ENCODE measurements around the gene HDAC4. TPM values are rescaled to one million over a fixed set of nuclear protein-coding genes. Genes with fewer than 3 reads are reported as not detected.

The HDAC4 gene
- total RNA-seq, 2 experiments from 2014 or later: 22.6 to 24.5 TPM

- Mint-ChIP-seq H3K4me3 (no peak overlapping the region), H3K27ac (no peak overlapping the region), H3K9me3 (peaks cover 2% of the 10 kb centered on the region), H3K4me1 (ENCODE audit: low read depth) (peaks cover 22% of the 10 kb centered on the region), H3K36me3 (ENCODE audit: low read depth) (peaks cover 6% of the 10 kb centered on the region), H3K27me3 (no peaks in the 10 kb centered on the region)
- CTCF ChIA-PET: interaction anchor here (0.5 kb wide), 1 partner anchor 1200 kb away, joined by 3 read pairs; no protein-coding TSS in a partner anchor
- ATAC-seq: no peak
- intact Hi-C loops (cut with micrococcal nuclease): no loop called here
- POLR2A ChIA-PET: interaction anchor here (0.9 kb wide), 1 partner anchor 38 kb away, joined by 3 read pairs; no protein-coding TSS in a partner anchor
- no peak for DNase-seq
- TF ChIP-seq CTCF (IDR thresholded peaks at IDR 0.05): no peak
These were observed 40.2 kb downstream of the HDAC4 start for GRCh38 chr2:239360421-239361310.

DNA sequence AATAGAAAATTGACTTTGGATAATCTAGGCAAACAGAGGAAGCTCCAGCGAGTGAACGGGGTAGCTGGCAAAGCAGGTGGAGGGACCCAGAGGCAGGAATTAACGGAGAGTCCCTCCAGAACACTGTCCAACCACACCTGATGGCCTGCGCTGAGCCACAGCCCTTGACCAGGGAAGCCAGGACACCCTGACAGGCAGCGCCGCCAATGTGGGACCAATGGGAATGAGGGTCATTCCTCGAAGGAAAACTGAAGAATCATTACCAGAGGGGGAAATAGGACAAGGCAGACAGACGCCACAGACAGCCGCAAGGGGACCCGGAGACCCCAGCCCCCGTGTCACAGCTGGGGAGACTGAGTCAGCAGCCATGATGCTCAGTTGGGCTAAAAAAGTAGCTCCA, 40.8 kb downstream of the HDAC4 start:
- H3K4me1 Mint-ChIP-seq (ENCODE audit: low read depth): peaks cover 21% of the 10 kb centered on the region
- no peak overlapping the region for H3K27ac Mint-ChIP-seq
- no peak for TF ChIP-seq CTCF (IDR thresholded peaks at IDR 0.05)
- intact Hi-C loops (cut with micrococcal nuclease): no loop called here
- no peak overlapping the region for H3K4me3 Mint-ChIP-seq
- DNase-seq (no peak), ATAC-seq (no peak)
- peaks cover 12% of the 10 kb centered on the region for H3K36me3 Mint-ChIP-seq (ENCODE audit: low read depth)
- H3K27me3 Mint-ChIP-seq: no peaks in the 10 kb centered on the region
- peaks cover 9% of the 10 kb centered on the region for H3K9me3 Mint-ChIP-seq
- ChIA-PET CTCF (interaction anchor here (0.5 kb wide), 1 partner anchor 1201 kb away, joined by 3 read pairs; no protein-coding TSS in a partner anchor), POLR2A (interaction anchor here (0.9 to 1.0 kb wide), 2 partner anchors 32 to 37 kb away, joined by 3 read pairs; no protein-coding TSS in a partner anchor)

DNA sequence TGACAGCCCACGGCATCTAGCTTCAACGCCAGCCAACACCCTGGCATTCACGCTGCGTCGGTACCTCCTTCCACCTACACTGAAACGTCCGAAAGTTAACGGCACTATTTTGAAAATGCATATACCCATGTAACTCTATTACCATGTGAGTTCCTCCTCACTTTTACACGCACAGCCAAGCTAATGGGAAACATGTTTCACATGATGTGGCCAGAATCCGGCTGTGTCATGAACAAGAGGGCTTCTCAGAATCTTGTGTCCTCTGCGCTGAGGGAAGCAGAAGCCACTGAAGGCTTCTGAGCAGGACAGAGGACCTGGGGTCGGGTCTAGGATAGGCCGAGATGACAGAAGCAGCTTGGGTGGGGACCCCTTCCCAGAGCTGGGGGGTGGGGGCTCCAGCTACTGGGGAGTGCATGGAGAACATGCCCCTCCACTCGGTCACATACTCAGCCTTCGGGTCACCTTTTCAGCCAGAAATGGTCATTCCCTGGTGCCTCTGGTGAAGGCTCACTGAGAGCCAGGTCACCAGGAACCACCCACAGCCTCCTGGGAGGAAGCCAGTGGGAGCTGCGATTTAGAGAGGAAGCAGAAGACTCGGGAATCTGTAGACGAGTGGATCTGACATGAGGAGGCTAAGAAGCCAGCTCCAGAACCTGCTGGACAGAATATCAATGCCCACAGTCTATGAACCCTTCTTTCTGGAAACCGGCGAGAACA, 41.5 kb downstream of the HDAC4 start:
- Mint-ChIP-seq H3K4me1 (ENCODE audit: low read depth) (peaks cover 18% of the 10 kb centered on the region), H3K27ac (no peak overlapping the region), H3K9me3 (peaks cover 13% of the 10 kb centered on the region), H3K36me3 (ENCODE audit: low read depth) (peaks cover 14% of the 10 kb centered on the region), H3K4me3 (no peak overlapping the region), H3K27me3 (no peaks in the 10 kb centered on the region)
- ChIA-PET CTCF (interaction anchor here (0.5 kb wide), 1 partner anchor 1201 kb away, joined by 3 read pairs; no protein-coding TSS in a partner anchor), POLR2A (interaction anchor here (0.7 to 1.0 kb wide), 3 partner anchors 31 to 65 kb away, joined by 3 to 4 read pairs (median 3); no protein-coding TSS in a partner anchor)
- intact Hi-C loops (cut with micrococcal nuclease): no loop called here
- DNase-seq (no peak), ATAC-seq (no peak)
- TF ChIP-seq CTCF (IDR thresholded peaks at IDR 0.05): no peak

DNA sequence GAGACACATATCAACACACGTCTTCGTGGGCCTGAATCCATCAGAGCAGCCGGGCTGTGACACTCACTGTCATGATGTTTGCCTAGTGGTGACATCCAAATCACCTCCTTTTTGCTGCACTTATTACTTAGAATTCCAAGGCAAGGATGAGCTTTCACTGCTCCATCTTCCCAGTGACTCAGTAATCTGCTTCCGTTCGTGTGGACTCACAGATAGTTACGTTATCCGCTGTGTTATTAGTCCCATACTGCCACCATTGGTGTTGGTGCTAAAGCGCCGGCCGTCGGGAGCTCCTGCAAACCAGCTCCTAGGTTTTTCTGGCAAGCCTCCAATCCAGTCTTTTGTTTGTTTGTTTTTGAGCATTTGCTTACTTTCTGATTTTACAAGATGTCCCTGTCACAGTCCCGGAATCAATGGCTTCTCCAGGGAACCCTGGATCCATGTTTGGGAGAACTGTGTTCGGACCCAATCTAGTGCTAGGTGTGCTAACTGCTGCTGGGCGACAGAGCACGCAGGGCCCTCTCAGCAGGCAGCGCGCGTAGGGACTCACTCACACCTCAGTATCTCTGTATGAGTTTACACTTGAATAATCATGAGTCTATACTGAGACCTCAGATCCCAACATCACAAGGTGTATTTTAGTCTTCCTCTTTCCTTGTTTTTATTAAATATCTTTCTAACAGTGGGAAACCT, 42.6 kb downstream of the HDAC4 start:
- POLR2A ChIA-PET: no interaction called here
- peaks cover 7% of the 10 kb centered on the region for H3K4me1 Mint-ChIP-seq (ENCODE audit: low read depth)
- peaks cover 14% of the 10 kb centered on the region for H3K36me3 Mint-ChIP-seq (ENCODE audit: low read depth)
- intact Hi-C loops (cut with micrococcal nuclease): no loop called here
- H3K27ac Mint-ChIP-seq: no peak overlapping the region
- H3K9me3 Mint-ChIP-seq: peaks cover 13% of the 10 kb centered on the region
- no peak for DNase-seq
- CTCF ChIA-PET: no interaction called here
- no peak for TF ChIP-seq CTCF (IDR thresholded peaks at IDR 0.05)
- no peak for ATAC-seq
- no peaks in the 10 kb centered on the region for H3K27me3 Mint-ChIP-seq
- H3K4me3 Mint-ChIP-seq: no peak overlapping the region

All from activated CD8-positive, alpha-beta T cell treated with anti-CD3 and anti-CD28 coated beads for 36 hours (primary cell).